Measurements from ENCODE around the gene FOXP1. TPM values are rescaled to one million over a fixed set of nuclear protein-coding genes. Genes with fewer than 3 reads are reported as not detected.

The FOXP1 gene
- total and polyA plus RNA-seq, 2 of the 8 experiments (the other 6 are each of a cell fraction or from before 2014, with no cell fraction given): 13.9 to 25.4 TPM

GRCh38 chr3:71117572-71118247 lies 465.8 kb downstream of the FOXP1 start (continued):
- TF ChIP-seq CBX5 (IDR thresholded peaks at IDR 0.05; ENCODE audit: low read depth, low read length) (no peak), CTCF (IDR thresholded peaks at IDR 0.05; ENCODE audit: control extremely low read depth in 1 of 3, insufficient read depth in 1 of 3, low read depth in 1 of 3, low read length in 3 of 3) (no peak), KDM4A (IDR thresholded peaks at IDR 0.05; ENCODE audit: low read depth, low read length, severe bottlenecking) (no peak)

All from H1 (cell line).